Lower leg skin (tissue), 4 donors: ENCODE results near the gene BBLN. TPM values are rescaled to one million over a fixed set of nuclear protein-coding genes. Genes with fewer than 3 reads are reported as not detected.

ENCODE experiments used
- DNase-seq, 2 donors: peaks; one replicate each; pipeline ENCODE4 v3.0.0-alpha.2; 2019; ENCODE audit warnings: low spot score in 2 of 2
- H3K4me3 ChIP-seq: fragments of 200-600 bp; sonication (generic); 2 replicates; pipeline ENCODE4 v1.5.1; 2017; ENCODE audit warnings: mild to moderate bottlenecking, low read depth; ENCODE audit not compliant: poor library complexity, severe bottlenecking
- CTCF ChIP-seq, 3 donors: fragments of 450-650 bp; IDR thresholded peaks; one replicate each; pipeline ENCODE4 v1.5.1; 2016; ENCODE audit warnings: antibody characterized with exemption in 3 of 3, mild to moderate bottlenecking in 3 of 3, moderate library complexity in 2 of 3
- POLR2A ChIP-seq, 2 donors: fragments of 450-650 bp; IDR thresholded peaks; one replicate each; pipeline ENCODE4 v1.6.1; 2016 to 2017; ENCODE audit warnings: antibody characterized with exemption in 2 of 2, mild to moderate bottlenecking in 1 of 2, moderate library complexity in 1 of 2
- WGBS, 2 donors: methylation state at CpG; one replicate each; pipeline ENCODE4 v1.1.5; 2018; 5-methylcytosine and 5-hydroxymethylcytosine counted together
- intact Hi-C: fragments of 100-400 bp; cut with DNase I; formaldehyde crosslinking; loops from one replicate; pipeline ENCODE4 v1.15.0; 2023; ENCODE audit warnings: low total_unique reads
- total RNA-seq, 4 donors: library from RNA; depleted of rRNA; stranded (reverse); fragments of >200 nt; gene quantifications; one replicate each; pipeline ENCODE4 v1.1.0, GENCODE V29; 2016

BBLN gene
- total RNA-seq, 4 donors from 2014 or later = 288 to 606 (median 392) TPM

- no peak for TF ChIP-seq CTCF (IDR thresholded peaks at IDR 0.05)
- no peak for TF ChIP-seq POLR2A (IDR thresholded peaks at IDR 0.05)
- no peak for DNase-seq
- H3K4me3 ChIP-seq = no peak overlapping the region
- WGBS, 2 donors = 70 to 76% methylated on average over 19 of the region's 19 CpGs
- intact Hi-C loops = no loop called here
Measured at GRCh38 chr9:128150594-128151308, 9.3 kb upstream of the BBLN start.

GRCh38 chr9:128151309-128152132 lies 8.5 kb upstream of the BBLN start:
- 87 to 90% methylated on average over 18 of the region's 18 CpGs for WGBS, 2 donors
- no peak overlapping the region for H3K4me3 ChIP-seq
- no peak for DNase-seq
- intact Hi-C loops = no loop called here
- TF ChIP-seq CTCF (IDR thresholded peaks at IDR 0.05) = no peak
- no peak for TF ChIP-seq POLR2A (IDR thresholded peaks at IDR 0.05)

- TF ChIP-seq CTCF (IDR thresholded peaks at IDR 0.05) = no peak
- no peak for TF ChIP-seq POLR2A (IDR thresholded peaks at IDR 0.05)
- WGBS, 2 donors = 96 to 97% methylated on average over 13 of the region's 13 CpGs
- no peak overlapping the region for H3K4me3 ChIP-seq
- intact Hi-C loops = no loop called here
- DNase-seq = no peak
Measured at GRCh38 chr9:128152133-128153059, 7.7 kb upstream of the BBLN start.

- intact Hi-C loops = no loop called here
- DNase-seq = no peak
- WGBS, 2 donors = 83 to 88% methylated on average over 19 to 26 of the region's 26 CpGs
- no peak overlapping the region for H3K4me3 ChIP-seq
- TF ChIP-seq POLR2A (IDR thresholded peaks at IDR 0.05) = no peak
- no peak for TF ChIP-seq CTCF (IDR thresholded peaks at IDR 0.05)
Measured at GRCh38 chr9:128153060-128153946, 6.8 kb upstream of the BBLN start.
